GM21447 (cell line): Measurements from ENCODE around the gene ZG16B.

Source experiments
- ATAC-seq: cut with Tn5 transposase; IDR thresholded peaks from one replicate; pipeline ENCODE4 v1.9.1; 2021; ENCODE audit not compliant: unreplicated experiment

The ZG16B gene

DNA sequence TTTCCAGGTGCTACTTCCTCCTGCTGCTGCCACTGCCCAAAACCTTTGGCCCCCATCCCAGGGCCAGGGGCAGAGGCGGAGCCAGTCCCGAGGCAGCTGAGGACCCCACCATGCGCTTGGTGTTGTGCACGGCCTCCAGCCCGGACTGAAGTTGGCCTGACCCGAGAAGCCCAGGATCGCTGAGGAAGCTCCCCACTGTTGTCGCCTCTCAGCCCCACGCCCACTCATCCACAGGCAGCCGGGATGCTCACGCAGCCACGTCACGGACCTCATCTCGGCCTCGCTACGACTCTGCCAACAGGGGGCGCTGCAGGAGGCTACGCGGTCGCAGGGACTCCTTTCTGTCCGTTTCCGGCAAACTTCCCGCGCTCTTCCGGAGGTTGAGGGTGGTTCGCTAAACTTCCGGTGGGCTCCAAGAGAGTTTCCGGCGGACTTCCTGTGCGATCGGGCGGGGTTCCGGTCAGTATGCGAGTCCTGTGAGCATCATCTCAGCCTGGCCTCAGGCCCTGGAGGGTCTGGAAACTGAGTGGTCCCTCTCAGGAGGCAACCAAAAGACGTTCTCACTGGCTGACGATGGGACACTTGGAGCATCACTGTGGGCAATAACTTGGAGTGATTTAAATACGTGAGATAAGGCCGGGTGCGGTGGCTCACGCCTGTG is 12.4 kb downstream of the ZG16B start:
- ATAC-seq: no peak

GRCh38 chr16:2843526-2843925 is 13.4 kb downstream of the ZG16B start:
- no peak for ATAC-seq

DNA sequence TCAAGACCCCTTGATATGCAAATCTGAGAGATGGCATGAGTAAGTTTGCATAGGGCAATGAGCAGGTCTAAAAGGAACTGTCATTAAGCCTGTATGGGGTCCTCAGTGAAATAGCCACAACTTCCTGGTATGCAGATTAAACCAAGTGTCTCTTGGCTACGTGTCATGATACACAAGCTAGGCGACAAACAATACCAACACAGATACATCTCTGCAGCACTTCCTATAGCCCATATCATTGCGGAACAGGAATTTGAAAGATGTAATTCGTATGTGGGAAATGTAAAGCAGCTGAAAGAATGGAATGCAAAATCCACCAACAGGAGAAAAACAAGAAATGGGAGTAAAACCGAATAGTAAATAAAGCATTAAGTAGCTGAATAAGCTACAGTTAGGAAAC is 15.0 kb downstream of the ZG16B start:
- ATAC-seq: no peak

- ATAC-seq: no peak
Observed at GRCh38 chr16:2846511-2847310, 16.6 kb downstream of the ZG16B start.

DNA sequence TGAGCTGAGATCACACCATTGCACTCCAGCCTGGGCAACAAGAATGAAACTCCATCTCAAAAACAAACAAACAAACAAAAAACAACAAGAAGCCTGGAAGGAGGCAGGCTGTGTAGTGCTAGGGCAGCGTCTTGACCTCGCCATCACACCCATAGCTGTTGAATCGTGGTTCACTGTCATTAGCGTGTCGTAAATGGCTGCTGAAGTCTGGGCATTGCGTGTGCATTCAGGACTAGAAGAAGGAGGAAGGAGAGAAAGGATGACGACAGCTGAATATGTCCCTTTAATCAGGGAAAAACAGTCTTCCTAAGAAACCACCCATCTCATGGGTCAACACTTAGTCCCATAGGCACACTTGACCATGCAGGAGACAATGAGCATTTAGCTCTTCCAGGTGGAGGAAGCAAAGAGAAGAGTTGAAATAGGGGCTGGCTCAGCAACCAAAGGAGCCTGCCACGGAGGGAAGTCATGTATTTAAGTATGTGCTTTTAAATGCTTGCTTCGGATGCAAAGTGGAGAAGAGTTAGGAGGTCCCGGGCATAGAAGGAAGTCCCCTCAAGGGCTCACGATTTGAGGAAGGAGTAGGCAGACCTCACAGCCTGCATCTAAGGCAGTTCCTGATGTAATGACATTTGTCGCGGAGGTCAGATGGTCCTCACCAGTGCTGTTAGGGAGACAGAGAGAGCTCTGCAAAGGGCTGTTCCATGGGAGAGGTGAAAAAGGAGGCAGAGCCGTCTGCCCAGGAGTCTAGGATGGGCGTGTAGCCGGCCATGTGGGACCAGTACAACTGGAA is 19.0 kb downstream of the ZG16B start:
- no peak for ATAC-seq

DNA sequence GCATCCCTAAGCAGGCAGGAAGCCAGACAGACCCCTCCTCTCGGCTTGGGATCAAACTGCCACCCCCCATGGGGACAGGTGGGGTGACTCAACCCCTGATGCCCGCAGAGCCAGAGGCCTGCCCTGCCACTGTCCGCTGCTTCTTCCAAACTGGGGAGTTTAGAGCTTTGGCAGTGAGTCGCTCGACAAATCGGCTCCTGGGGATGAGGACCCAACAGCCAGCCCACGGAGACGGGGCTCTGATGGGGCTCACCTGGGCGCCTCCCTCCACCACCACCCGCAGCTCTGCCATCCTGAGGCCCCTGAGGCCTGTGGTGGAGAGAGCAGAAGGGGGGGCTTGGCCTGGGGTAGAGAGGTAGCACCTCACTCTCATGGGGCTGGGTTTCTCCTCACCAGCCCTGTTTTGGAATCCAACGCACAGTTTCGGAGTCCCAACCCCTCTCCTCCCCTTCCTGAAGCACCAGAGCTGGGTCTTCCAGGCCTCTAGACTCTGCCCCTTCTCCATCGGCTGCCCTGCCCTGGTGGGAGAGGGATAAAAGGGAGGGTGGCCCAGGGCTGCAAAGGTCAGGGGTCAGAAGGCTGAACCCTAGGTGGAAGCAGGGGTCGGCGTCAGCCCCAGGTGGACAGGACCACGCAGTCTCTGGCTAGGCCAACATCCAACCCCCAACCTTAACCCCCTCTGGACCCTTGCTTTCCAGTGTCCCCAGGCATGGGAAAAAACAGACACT is 22.1 kb downstream of the ZG16B start:
- no peak for ATAC-seq

GRCh38 chr16:2852731-2853507 is 22.8 kb downstream of the ZG16B start:
- no peak for ATAC-seq

GRCh38 chr16:2853531-2854073 is 23.5 kb downstream of the ZG16B start:
- no peak for ATAC-seq

- ATAC-seq: no peak
Observed at GRCh38 chr16:2854700-2855309, 24.7 kb downstream of the ZG16B start.

DNA sequence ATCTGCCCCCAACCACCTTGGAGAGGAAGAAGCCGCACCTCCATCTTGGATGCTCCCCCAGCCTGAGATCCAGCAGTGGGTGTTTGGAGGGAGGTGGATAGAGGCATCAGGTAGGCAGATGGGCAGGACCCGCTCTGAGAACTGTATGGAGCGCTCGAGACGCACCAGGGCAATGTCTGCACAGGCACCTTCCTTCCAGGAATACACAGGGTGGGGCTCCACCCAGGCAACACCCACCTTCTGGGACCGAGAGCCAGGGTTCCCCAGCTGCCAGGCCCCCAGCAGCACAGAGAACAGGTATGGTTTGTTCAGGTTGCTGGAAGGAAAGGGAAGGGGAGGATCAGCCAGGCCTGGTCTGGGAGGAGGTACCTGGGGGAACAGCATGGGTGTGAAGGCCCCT is 25.4 kb downstream of the ZG16B start:
- ATAC-seq: no peak

GRCh38 chr16:2856061-2856670 is 26.1 kb downstream of the ZG16B start:
- no peak for ATAC-seq

- ATAC-seq: no peak
Observed at GRCh38 chr16:2856686-2857450, 26.8 kb downstream of the ZG16B start.

- ATAC-seq: no peak
Observed at GRCh38 chr16:2857451-2858244, 27.5 kb downstream of the ZG16B start, which contains the start of gene PRSS22. Gene PRSS22, minus strand, starts transcription at chr16:2858170. Its CDS starts 66 bp downstream, at chr16:2858104.

DNA sequence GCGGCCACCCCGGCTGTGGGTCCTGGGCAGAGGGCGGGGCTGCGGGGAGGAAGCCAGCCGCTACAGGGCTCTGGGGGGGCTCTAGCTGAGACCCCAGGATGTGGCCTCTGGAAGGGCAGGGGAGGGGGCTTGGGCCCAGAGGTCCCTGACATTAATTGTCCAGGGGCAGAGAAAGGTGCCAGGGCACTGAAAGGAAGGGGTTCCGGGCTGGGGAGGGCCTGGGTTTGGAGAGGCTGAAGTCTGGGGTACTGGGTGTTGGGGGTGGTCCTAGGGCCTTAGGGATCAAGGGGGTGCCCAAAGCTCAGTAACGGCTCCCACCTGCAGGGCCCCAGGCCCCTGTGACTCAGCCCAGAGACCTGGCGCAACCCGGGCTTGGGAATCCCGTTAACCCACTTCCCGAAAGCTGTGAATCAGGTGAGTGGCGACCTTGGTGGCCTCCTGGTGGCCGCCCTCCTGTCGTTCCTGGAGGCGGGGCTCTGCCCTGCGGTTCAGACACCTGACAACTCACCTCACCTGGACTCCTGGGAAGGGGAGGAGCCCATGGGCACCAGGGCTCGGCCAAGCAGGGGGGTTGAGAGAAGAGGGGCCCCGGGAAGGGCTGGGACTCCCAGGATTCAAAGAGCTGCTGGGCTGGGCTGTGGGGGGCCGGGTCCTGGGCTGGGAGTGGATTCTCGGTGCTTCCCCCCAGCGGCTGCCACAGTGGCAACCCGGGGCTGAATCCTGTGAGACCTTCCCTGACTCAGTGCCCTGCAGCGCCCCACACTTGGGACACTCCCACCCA is 28.3 kb downstream of the ZG16B start:
- ATAC-seq: no peak

DNA sequence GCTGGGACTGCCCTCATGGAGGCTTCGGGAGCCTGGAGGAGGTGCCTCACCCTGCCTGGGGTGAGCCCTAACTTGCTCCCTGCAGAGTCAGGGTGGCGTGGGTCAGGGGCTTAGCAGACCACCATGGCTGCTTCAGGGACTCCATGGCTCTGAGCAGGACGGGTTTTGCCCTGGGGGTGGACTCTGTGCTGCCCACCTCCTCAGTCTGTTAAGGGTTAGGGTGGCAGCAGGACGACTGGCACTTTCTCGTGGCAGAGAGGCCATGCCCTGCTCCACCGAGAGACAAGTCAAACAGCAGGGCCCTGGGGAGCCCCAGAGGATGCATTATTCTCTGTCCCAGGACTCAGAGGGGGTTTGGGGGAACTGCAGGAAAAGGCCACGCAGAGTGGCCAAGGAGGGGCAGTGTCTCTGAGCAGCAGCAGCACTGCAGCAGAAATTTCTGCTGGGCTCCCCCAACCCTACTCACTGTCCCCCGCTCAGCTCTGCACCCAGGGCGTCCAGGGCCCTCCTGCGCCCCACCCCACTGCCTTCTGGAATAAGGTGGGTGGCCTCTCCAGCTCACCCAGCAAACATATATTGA is 29.7 kb downstream of the ZG16B start:
- ATAC-seq: no peak

GRCh38 chr16:2860826-2861567 is 30.9 kb downstream of the ZG16B start:
- ATAC-seq: no peak
